HL-60/S4 treated with retinoic acid at 250 ng/mL for 4 days and 3 days (cell line): Measurements from ENCODE around the gene KLF6.
"Not testable (repeated sequence)": the region's sequence is repeated elsewhere in the genome, so short reads cannot be mapped to it uniquely, and the experiment has no call there.

Experiments used
- in situ Hi-C: fragments of 300-500 bp; cut with MboI; formaldehyde crosslinking; loops from 2 replicates; pipeline ENCODE4 v1.7.0; 2022; ENCODE audit warnings: low sequenced_read_pairs

Gene KLF6

GRCh38 chr10:3735175-3735574 lies 49.8 kb downstream of the KLF6 start:
- in situ Hi-C loops = no loop called here

GRCh38 chr10:3734111-3734510 lies 50.9 kb downstream of the KLF6 start:
- in situ Hi-C loops = no loop called here

- in situ Hi-C loops = not testable (repeated sequence)
These were observed 52.8 kb downstream of the KLF6 start for GRCh38 chr10:3732183-3732582.

- in situ Hi-C loops = no loop called here
These were observed 55.5 kb downstream of the KLF6 start for GRCh38 chr10:3729397-3729976.

GRCh38 chr10:3728563-3728962 lies 56.4 kb downstream of the KLF6 start:
- in situ Hi-C loops = no loop called here

- in situ Hi-C loops = no loop called here
These were observed 57.7 kb downstream of the KLF6 start for GRCh38 chr10:3727268-3727667.
